ENCODE data around the gene TUBG1.

DNA sequence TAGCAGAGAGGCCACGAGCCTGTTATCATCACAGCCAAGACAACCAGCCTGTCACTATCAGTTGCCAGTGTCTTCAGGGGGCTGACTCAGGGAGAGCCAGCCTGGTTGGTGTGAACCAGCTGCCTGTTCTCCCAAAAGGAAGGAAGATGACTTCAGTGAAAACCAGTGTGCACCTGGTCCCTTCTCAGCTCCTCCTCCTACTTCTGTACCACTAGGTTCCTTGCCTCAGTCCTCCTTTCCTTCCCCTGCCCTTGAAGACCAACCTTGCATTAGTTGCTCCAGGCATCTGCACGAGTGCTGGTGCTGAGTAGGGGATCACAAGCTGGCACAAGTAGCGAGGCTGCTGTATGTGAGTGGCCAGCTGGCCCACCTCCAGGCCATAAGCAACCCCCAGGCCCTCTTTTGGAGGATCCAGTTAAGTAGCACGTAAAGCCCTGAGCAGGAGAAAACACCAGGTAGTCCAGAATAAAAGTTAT is 8.5 kb downstream of the TUBG1 start:
- TF ChIP-seq FOXP2 (optimal IDR thresholded peaks at IDR 0.05; ENCODE audit: control extremely low read depth, extremely low read length, insufficient read depth) (no peak), EZH2 (IDR thresholded peaks at IDR 0.05) (no peak), POLR2AphosphoS5 (IDR thresholded peaks at IDR 0.05; ENCODE audit: borderline replicate concordance, low read depth, low read length) (no peak)
